B cell (primary cell): Measurements from ENCODE around the gene CD34. TPM values are rescaled to one million over a fixed set of nuclear protein-coding genes. Genes with fewer than 3 reads are reported as not detected.

Experiments
- ATAC-seq: fragments of 200-7000 bp; cut with Tn5 transposase; one replicate; pipeline ENCODE4 v1.10.0; 2021; ENCODE audit warnings: low read depth, mild to moderate bottlenecking, moderate number of reproducible peaks, moderate library complexity
- CTCF ChIA-PET: fragments of 350-600 bp; sonication (Branson Sonifier 250); formaldehyde crosslinking; loops from one replicate; lab custom pipeline; 2021; ENCODE audit warnings: antibody characterized with exemption, inconsistent platforms; lab: Charles Lee
- POLR2A ChIA-PET: fragments of 350-600 bp; sonication (Branson Sonifier 250); formaldehyde crosslinking; loops from one replicate; lab custom pipeline; 2021; ENCODE audit warnings: antibody characterized with exemption; lab: Charles Lee
- DNase-seq: peaks from one replicate; pipeline ENCODE4 v3.0.0; 2013
- H2AFZ ChIP-seq: 2 replicates; pipeline ENCODE4 v1.6.1; 2012; ENCODE audit warnings: mild to moderate bottlenecking, low read depth, low read length; ENCODE audit not compliant: insufficient read depth, poor library complexity, severe bottlenecking
- H3K27ac ChIP-seq, 2 donors: 1 replicate in 1 of 2; 2 replicates in 1 of 2; pipeline ENCODE4 v1.5.1; 2012 to 2013; ENCODE audit warnings: low read length in 2 of 2, mild to moderate bottlenecking in 2 of 2, moderate library complexity in 1 of 2
- H3K27me3 ChIP-seq, 4 experiments: fragments of 200-600 bp in 1 of 4; sonication (generic) in 1 of 4; replicated peaks in 1 of 4; 1 replicate in 2 of 4; 2 replicates in 2 of 4; pipeline versions ENCODE4 v1.6.1 to v1.7.0; 2013 to 2016; ENCODE audit warnings: low read length in 3 of 4, mild to moderate bottlenecking in 2 of 4, mixed read lengths in 1 of 4, moderate library complexity in 1 of 4; ENCODE audit not compliant: insufficient read depth in 4 of 4, control insufficient read depth in 3 of 4; ENCODE audit errors: control extremely low read depth in 1 of 4
- H3K36me3 ChIP-seq, 2 experiments: replicated peaks in 1 of 2; 1 replicate in 1 of 2; 2 replicates in 1 of 2; pipeline versions ENCODE4 v1.6.1 to v1.7.1; 2013; ENCODE audit warnings: low read length in 1 of 2; ENCODE audit not compliant: insufficient read depth in 2 of 2, control insufficient read depth in 1 of 2; ENCODE audit errors: control extremely low read depth in 1 of 2, extremely low read depth in 1 of 2
- H3K4me1 ChIP-seq, 2 donors: fragments of 200-600 bp in 1 of 2; sonication (generic) in 1 of 2; 1 replicate in 1 of 2; 2 replicates in 1 of 2; pipeline versions ENCODE4 v1.5.1 to v1.6.1; 2013 to 2017; ENCODE audit warnings: low read length in 2 of 2; ENCODE audit not compliant: control insufficient read depth in 2 of 2, insufficient read depth in 2 of 2
- H3K4me2 ChIP-seq: replicated peaks from 2 replicates; pipeline ENCODE3; 2012; ENCODE audit warnings: mild to moderate bottlenecking, low read depth, low read length; ENCODE audit not compliant: poor library complexity, severe bottlenecking
- H3K4me3 ChIP-seq, 5 experiments: fragments of 200-600 bp in 1 of 5; sonication (generic) in 1 of 5; 1 replicate in 3 of 5; 2 replicates in 2 of 5; pipeline versions ENCODE4 v1.5.1 to v1.7.0; 2011 to 2016; ENCODE audit warnings: low read length in 4 of 5, mild to moderate bottlenecking in 4 of 5, low read depth in 2 of 5, control low read depth in 1 of 5, moderate library complexity in 1 of 5; ENCODE audit not compliant: insufficient read depth in 1 of 5; ENCODE audit errors: control extremely low read depth in 1 of 5, extremely low read depth in 1 of 5
- H3K79me2 ChIP-seq: fragments of 200-600 bp; sonication (generic); one replicate; pipeline ENCODE4 v1.6.0; 2016; ENCODE audit warnings: low read length; ENCODE audit not compliant: control insufficient read depth, insufficient read depth
- H3K9ac ChIP-seq: fragments of 200-600 bp; sonication (generic); 2 replicates; pipeline ENCODE4 v1.6.1; 2017; ENCODE audit warnings: mild to moderate bottlenecking, low read length, moderate library complexity
- H3K9me3 ChIP-seq, 3 donors: one replicate each; pipeline versions ENCODE4 v1.6.1 to v1.7.1; 2013; ENCODE audit warnings: low read length in 2 of 3; ENCODE audit not compliant: control insufficient read depth in 2 of 3, insufficient read depth in 1 of 3; ENCODE audit errors: control extremely low read depth in 1 of 3
- H4K20me1 ChIP-seq: 2 replicates; pipeline ENCODE4 v1.6.0; 2012; ENCODE audit warnings: mild to moderate bottlenecking, low read length; ENCODE audit not compliant: insufficient read depth, control insufficient read depth, poor library complexity, severe bottlenecking
- H3K27ac Mint-ChIP-seq: one replicate; pipeline ENCODE4 v1.8.0; 2021; ENCODE audit warnings: mixed read lengths
- H3K27me3 Mint-ChIP-seq: one replicate; pipeline ENCODE4 v1.8.0; 2021; ENCODE audit warnings: mixed read lengths
- H3K4me1 Mint-ChIP-seq: one replicate; pipeline ENCODE4 v1.8.0; 2021; ENCODE audit warnings: mixed read lengths
- H3K4me3 Mint-ChIP-seq: one replicate; pipeline ENCODE4 v1.8.0; 2021; ENCODE audit warnings: mixed read lengths
- H3K9me3 Mint-ChIP-seq: one replicate; pipeline ENCODE4 v1.8.0; 2022; ENCODE audit warnings: mixed read lengths; ENCODE audit not compliant: insufficient read depth
- CTCF ChIP-seq: fragments of 200-600 bp; IDR thresholded peaks from one replicate; pipeline ENCODE4 v1.8.0; 2022; ENCODE audit warnings: antibody characterized with exemption, mild to moderate bottlenecking
- EZH2 ChIP-seq: IDR thresholded peaks from 2 replicates; pipeline ENCODE4 v1.6.1; 2012; ENCODE audit warnings: borderline replicate concordance, low read depth, mild to moderate bottlenecking, moderate library complexity, low read length; ENCODE audit not compliant: insufficient read depth, poor library complexity, severe bottlenecking
- WGBS: methylation state at CpG from one replicate; pipeline ENCODE4 v1.1.5; 2013; ENCODE audit warnings: missing lambda C conversion rate; ENCODE audit not compliant: insufficient coverage; 5-methylcytosine and 5-hydroxymethylcytosine counted together
- intact Hi-C: fragments of 100-400 bp; cut with micrococcal nuclease; formaldehyde crosslinking; loops from one replicate; pipeline ENCODE4 v1.10.0; 2022
- polyA plus RNA-seq: library from polyadenylated mRNA; depleted of rRNA; stranded (reverse); fragments of >200 nt; gene quantifications from 2 replicates; pipeline ENCODE4 v1.2.3, GENCODE V29; 2012
- total RNA-seq, 2 donors: library from RNA; stranded (reverse); fragments of 120-200 nt in 1 of 2; gene quantifications; 1 replicate in 1 of 2; 2 replicates in 1 of 2; pipeline versions ENCODE4 v1.2.3 to v1.2.4, GENCODE V29; 2013 to 2022

Gene CD34
- total and polyA plus RNA-seq, 2 donors (not counting 1 experiment from before 2014, with no cell fraction given), result not detected

GRCh38 chr1:207868251-207868773, 42.6 kb downstream of the CD34 start:
- intact Hi-C loops, result loop anchor here (2.0 to 5.0 kb wide), 2 partner anchors 16 to 116 kb away; partner anchors contain the start of gene CD46

More at GRCh38 chr1:207868251-207868773, 42.6 kb downstream of the CD34 start:
- Histone ChIP-seq H3K79me2 (peaks cover 86% of the 10 kb centered on the region), H3K27ac (peak overlapping the region; percentile 46 to 51), H4K20me1 (no peaks in the 10 kb centered on the region), H3K9me3 (no peaks in the 10 kb centered on the region), H3K4me3 (peak overlapping the region; percentile 63 to 79 (median 66)), H3K4me1 (peaks cover 58 to 75% of the 10 kb centered on the region in 2 donors), H3K4me2 (peak overlapping the region; percentile 82), H3K36me3 (peaks cover 0 to 16% of the 10 kb centered on the region in 2 experiments), H3K27me3 (no peaks in the 10 kb centered on the region), H3K9ac (peak overlapping the region; percentile 78), H2AFZ (peak overlapping the region; percentile 68)
- DNase-seq, result no peak
- no peak for TF ChIP-seq CTCF
- no peak for TF ChIP-seq EZH2
- Mint-ChIP-seq H3K4me3 (peak overlapping the region; percentile 93), H3K27ac (peak overlapping the region; percentile 80), H3K4me1 (peaks cover 85% of the 10 kb centered on the region), H3K9me3 (no peaks in the 10 kb centered on the region), H3K27me3 (no peaks in the 10 kb centered on the region)
- ChIA-PET CTCF (interaction anchor here (0.9 to 16.4 kb wide), 16 partner anchors 9 to 102 kb away, joined by 3 to 526 read pairs (median 6); no protein-coding TSS in a partner anchor), POLR2A (interaction anchor here (0.5 to 5.1 kb wide), 9 partner anchors 14 to 61 kb away, joined by 3 to 71 read pairs (median 4); no protein-coding TSS in a partner anchor)
- peak; percentile 7 for ATAC-seq
- WGBS, result 4% methylated on average over 13 of the region's 24 CpGs
